Hepatocyte (in vitro differentiated cells): ENCODE data around the gene GNA14.

Experiments used
- CTCF ChIP-seq: fragments of 200-600 bp; sonication (generic); IDR thresholded peaks from 2 replicates; pipeline ENCODE4 v1.5.1; 2016; ENCODE audit warnings: antibody characterized with exemption, mild to moderate bottlenecking; ENCODE audit not compliant: poor library complexity
- EZH2 ChIP-seq: fragments of 200-600 bp; sonication (generic); IDR thresholded peaks from 2 replicates; pipeline ENCODE4 v1.6.1; 2016; ENCODE audit warnings: antibody characterized with exemption, mild to moderate bottlenecking, borderline replicate concordance

- TF ChIP-seq CTCF (no peak), EZH2 (no peak)
These were observed 15.5 kb downstream of the GNA14 start for GRCh38 chr9:77632652-77633051.
